ENCODE results near the gene CCL16.

DNA sequence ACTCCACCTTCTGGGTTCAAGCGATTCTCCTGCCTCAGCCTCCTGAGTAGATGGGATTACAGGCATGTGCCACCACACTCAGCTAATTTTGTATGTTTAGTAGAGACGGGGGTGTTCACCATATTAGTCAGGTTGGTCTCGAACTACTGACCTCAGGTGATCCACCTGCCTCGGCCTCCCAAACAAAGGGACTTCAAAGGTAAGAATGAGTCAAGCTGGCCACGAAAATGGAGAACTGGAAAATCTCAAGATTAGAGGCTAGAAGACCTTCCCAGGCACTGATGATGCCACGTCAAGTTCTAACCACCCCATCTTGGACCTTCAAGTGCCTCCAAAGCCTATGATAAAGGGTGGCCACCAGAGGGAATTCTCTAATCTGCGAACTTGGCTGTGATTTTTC, 21.3 kb upstream of the CCL16 start:
- TF ChIP-seq, protein P1, sequence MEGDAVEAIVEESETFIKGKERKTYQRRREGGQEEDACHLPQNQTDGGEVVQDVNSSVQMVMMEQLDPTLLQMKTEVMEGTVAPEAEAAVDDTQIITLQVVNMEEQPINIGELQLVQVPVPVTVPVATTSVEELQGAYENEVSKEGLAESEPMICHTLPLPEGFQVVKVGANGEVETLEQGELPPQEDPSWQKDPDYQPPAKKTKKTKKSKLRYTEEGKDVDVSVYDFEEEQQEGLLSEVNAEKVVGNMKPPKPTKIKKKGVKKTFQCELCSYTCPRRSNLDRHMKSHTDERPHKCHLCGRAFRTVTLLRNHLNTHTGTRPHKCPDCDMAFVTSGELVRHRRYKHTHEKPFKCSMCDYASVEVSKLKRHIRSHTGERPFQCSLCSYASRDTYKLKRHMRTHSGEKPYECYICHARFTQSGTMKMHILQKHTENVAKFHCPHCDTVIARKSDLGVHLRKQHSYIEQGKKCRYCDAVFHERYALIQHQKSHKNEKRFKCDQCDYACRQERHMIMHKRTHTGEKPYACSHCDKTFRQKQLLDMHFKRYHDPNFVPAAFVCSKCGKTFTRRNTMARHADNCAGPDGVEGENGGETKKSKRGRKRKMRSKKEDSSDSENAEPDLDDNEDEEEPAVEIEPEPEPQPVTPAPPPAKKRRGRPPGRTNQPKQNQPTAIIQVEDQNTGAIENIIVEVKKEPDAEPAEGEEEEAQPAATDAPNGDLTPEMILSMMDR (IDR thresholded peaks at IDR 0.05; ENCODE audit: insufficient read depth, low read length), result no peak
- TF ChIP-seq SPI1 (IDR thresholded peaks at IDR 0.05; ENCODE audit: borderline replicate concordance, low read depth), result no peak
- TF ChIP-seq POLR2AphosphoS5 (IDR thresholded peaks at IDR 0.05; ENCODE audit: low read depth), result no peak
- TF ChIP-seq, protein P2, sequence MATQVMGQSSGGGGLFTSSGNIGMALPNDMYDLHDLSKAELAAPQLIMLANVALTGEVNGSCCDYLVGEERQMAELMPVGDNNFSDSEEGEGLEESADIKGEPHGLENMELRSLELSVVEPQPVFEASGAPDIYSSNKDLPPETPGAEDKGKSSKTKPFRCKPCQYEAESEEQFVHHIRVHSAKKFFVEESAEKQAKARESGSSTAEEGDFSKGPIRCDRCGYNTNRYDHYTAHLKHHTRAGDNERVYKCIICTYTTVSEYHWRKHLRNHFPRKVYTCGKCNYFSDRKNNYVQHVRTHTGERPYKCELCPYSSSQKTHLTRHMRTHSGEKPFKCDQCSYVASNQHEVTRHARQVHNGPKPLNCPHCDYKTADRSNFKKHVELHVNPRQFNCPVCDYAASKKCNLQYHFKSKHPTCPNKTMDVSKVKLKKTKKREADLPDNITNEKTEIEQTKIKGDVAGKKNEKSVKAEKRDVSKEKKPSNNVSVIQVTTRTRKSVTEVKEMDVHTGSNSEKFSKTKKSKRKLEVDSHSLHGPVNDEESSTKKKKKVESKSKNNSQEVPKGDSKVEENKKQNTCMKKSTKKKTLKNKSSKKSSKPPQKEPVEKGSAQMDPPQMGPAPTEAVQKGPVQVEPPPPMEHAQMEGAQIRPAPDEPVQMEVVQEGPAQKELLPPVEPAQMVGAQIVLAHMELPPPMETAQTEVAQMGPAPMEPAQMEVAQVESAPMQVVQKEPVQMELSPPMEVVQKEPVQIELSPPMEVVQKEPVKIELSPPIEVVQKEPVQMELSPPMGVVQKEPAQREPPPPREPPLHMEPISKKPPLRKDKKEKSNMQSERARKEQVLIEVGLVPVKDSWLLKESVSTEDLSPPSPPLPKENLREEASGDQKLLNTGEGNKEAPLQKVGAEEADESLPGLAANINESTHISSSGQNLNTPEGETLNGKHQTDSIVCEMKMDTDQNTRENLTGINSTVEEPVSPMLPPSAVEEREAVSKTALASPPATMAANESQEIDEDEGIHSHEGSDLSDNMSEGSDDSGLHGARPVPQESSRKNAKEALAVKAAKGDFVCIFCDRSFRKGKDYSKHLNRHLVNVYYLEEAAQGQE (IDR thresholded peaks at IDR 0.05; ENCODE audit: insufficient replicate concordance, low read depth), result no peak
